Osteoblast (primary cell): ENCODE results near the gene CFAP221. TPM values are rescaled to one million over a fixed set of nuclear protein-coding genes. Genes with fewer than 3 reads are reported as not detected.

Experiments
- DNase-seq: peaks from one replicate; pipeline ENCODE4 v3.0.0; 2011; ENCODE audit warnings: low spot score, mixed read lengths; ENCODE audit not compliant: insufficient read length; ENCODE audit errors: missing footprints
- H2AFZ ChIP-seq: 2 replicates; pipeline ENCODE4 v1.6.0; 2011; ENCODE audit warnings: mild to moderate bottlenecking, low read length
- H3K27ac ChIP-seq: 2 replicates; pipeline ENCODE4 v1.5.1; 2011; ENCODE audit warnings: mild to moderate bottlenecking, low read depth, low read length, moderate library complexity
- H3K27me3 ChIP-seq: 2 replicates; pipeline ENCODE4 v1.6.0; 2012; ENCODE audit warnings: mild to moderate bottlenecking, control low read depth, inconsistent platforms, low read length, moderate library complexity; ENCODE audit not compliant: insufficient read depth
- H3K36me3 ChIP-seq: 2 replicates; pipeline ENCODE4 v1.5.1; 2011; ENCODE audit warnings: mild to moderate bottlenecking, low read length, control low read depth, moderate library complexity; ENCODE audit not compliant: insufficient read depth
- H3K4me1 ChIP-seq: 2 replicates; pipeline ENCODE4 v1.5.1; 2011; ENCODE audit warnings: mild to moderate bottlenecking, low read length, control low read depth, moderate library complexity; ENCODE audit not compliant: insufficient read depth
- H3K4me2 ChIP-seq: 2 replicates; pipeline ENCODE4 v1.6.0; 2011; ENCODE audit warnings: mild to moderate bottlenecking, low read length; ENCODE audit not compliant: insufficient read depth
- H3K4me3 ChIP-seq: fragments of 200-600 bp; sonication (generic); 3 replicates; pipeline ENCODE4 v1.5.1; 2012; ENCODE audit warnings: mild to moderate bottlenecking, low read length, inconsistent platforms; ENCODE audit not compliant: insufficient read depth
- H3K79me2 ChIP-seq: 2 replicates; pipeline ENCODE4 v1.6.0; 2012; ENCODE audit warnings: mild to moderate bottlenecking, low read length, control low read depth, inconsistent platforms; ENCODE audit not compliant: insufficient read depth
- H3K9me3 ChIP-seq: 2 replicates; pipeline ENCODE4 v1.5.1; 2011; ENCODE audit warnings: low read depth, low read length, control low read depth
- H4K20me1 ChIP-seq: 2 replicates; pipeline ENCODE4 v1.6.0; 2012; ENCODE audit warnings: mild to moderate bottlenecking, low read length, control low read depth; ENCODE audit not compliant: insufficient read depth
- total RNA-seq: library from RNA; depleted of rRNA; stranded (reverse); fragments of >200 nt; gene quantifications from 2 replicates; pipeline ENCODE4 v1.2.3, GENCODE V29; 2012
- TF ChIP-seq, protein P1 (sequence below): IDR thresholded peaks from 2 replicates; pipeline ENCODE4 v1.5.1; 2011; ENCODE audit warnings: mild to moderate bottlenecking, low read depth, low read length, moderate library complexity; ENCODE audit errors: extremely low read depth

The CFAP221 gene
- total RNA-seq, 1 donor, result 0.36 TPM

DNA sequence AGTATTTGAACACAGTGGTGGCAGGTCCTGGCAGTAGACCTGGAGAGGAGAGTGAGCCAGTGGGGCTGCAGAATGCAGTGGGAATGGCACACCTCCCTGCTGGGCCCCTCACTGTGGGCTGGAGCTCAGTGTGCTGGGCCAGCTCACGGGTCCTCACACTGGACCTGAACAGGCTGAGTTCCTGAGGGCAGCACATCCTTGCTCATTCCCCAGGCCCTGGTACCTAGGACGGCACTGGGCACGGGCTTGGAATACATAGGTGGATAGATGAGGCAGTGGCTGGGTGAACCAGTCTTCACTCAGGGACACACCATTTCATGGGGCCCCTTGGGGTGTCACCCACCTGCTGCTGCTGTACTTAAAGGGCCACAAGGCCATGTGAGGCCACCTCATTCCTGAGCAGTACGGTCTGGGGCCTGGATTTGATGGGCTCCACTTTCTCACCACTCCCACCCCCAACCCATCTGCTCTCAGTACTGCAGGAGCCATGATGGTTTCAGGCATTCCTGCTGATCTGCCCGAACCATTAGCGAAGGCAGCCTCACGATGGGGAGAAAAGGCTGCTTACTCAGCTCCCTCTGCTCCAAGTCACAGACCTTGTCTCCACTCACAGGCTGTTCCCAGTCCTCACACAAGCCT is 138.9 kb downstream of the CFAP221 start:
- peaks cover 20% of the 10 kb centered on the region for H3K79me2 ChIP-seq
- no peak for DNase-seq
- peaks cover 27% of the 10 kb centered on the region for H4K20me1 ChIP-seq
- H2AFZ ChIP-seq, result no peak overlapping the region
- H3K4me1 ChIP-seq, result peaks cover 13% of the 10 kb centered on the region
- TF ChIP-seq, protein P1, sequence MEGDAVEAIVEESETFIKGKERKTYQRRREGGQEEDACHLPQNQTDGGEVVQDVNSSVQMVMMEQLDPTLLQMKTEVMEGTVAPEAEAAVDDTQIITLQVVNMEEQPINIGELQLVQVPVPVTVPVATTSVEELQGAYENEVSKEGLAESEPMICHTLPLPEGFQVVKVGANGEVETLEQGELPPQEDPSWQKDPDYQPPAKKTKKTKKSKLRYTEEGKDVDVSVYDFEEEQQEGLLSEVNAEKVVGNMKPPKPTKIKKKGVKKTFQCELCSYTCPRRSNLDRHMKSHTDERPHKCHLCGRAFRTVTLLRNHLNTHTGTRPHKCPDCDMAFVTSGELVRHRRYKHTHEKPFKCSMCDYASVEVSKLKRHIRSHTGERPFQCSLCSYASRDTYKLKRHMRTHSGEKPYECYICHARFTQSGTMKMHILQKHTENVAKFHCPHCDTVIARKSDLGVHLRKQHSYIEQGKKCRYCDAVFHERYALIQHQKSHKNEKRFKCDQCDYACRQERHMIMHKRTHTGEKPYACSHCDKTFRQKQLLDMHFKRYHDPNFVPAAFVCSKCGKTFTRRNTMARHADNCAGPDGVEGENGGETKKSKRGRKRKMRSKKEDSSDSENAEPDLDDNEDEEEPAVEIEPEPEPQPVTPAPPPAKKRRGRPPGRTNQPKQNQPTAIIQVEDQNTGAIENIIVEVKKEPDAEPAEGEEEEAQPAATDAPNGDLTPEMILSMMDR, result no peak
- H3K36me3 ChIP-seq, result peaks cover 3% of the 10 kb centered on the region
- no peak overlapping the region for H3K4me2 ChIP-seq
- no peak overlapping the region for H3K4me3 ChIP-seq
- H3K9me3 ChIP-seq, result no peaks in the 10 kb centered on the region
- no peaks in the 10 kb centered on the region for H3K27me3 ChIP-seq
- H3K27ac ChIP-seq, result no peak overlapping the region

DNA sequence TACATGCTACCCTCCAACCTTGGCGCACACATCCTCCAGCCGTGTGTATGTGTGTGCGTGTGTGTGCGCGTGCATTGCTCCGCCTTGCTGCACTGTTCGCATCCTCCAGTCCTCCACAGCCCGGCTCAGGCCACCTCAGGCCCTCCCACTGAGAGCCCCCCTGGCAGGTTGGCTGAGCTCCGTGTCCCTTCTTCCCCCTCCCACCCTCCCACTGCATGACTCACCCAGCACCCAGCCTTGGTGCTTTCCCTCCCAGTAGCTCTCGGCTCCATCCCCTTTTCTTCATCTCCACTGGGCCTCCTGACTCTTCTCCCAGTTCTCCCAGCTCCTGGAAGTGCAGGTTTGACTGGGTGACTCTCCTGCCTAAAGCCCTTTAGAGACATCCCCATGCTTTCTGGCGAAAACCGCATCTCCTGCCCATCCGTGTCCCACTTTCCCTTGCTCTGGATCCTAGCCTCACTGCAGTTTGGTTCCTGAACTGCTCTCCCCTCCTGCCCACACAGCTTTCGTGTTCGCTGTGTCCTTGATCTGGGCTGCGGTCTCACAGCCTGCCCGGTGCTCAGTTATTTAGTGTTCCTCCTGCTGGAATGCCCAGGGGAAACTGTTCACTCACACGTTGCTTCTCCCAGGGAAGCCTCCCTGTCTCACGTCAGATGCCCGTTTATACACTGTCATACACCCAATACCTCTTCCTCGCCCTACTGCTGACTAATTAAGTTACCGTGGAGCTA is 139.6 kb downstream of the CFAP221 start:
- Histone ChIP-seq H3K9me3 (no peaks in the 10 kb centered on the region), H3K79me2 (peaks cover 20% of the 10 kb centered on the region), H3K27ac (peak overlapping the region; percentile 36), H3K4me2 (peak overlapping the region; percentile 58), H3K36me3 (peaks cover 3% of the 10 kb centered on the region), H3K4me1 (peaks cover 13% of the 10 kb centered on the region), H2AFZ (peak overlapping the region; percentile 49), H3K4me3 (no peak overlapping the region), H3K27me3 (no peaks in the 10 kb centered on the region), H4K20me1 (peaks cover 27% of the 10 kb centered on the region)
- TF ChIP-seq, protein P1, result no peak
- DNase-seq, result peak; percentile 94

DNA sequence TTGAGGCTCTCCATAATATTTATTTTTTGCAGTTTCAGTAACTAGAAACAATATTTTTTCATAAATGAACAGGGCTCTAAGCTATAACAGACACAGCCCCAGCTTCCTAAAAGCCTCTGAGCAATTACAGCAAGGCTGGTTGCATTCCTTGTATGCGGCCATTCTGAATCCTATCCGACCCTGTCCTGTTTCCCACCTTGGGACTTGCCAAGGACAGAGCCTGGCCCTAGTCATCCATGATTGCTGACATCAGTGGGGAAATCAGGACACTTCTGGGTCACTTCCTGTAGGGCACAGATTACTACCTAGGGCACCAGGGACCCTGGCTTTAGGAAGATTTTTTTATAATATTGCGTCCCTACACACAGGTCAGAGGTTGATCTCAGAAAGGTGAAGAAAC is 140.3 kb downstream of the CFAP221 start:
- H4K20me1 ChIP-seq, result peaks cover 26% of the 10 kb centered on the region
- H3K4me3 ChIP-seq, result no peak overlapping the region
- no peaks in the 10 kb centered on the region for H3K9me3 ChIP-seq
- no peak overlapping the region for H3K27ac ChIP-seq
- TF ChIP-seq, protein P1, result no peak
- no peak for DNase-seq
- no peaks in the 10 kb centered on the region for H3K27me3 ChIP-seq
- peaks cover 15% of the 10 kb centered on the region for H3K79me2 ChIP-seq
- H3K4me2 ChIP-seq, result no peak overlapping the region
- H3K4me1 ChIP-seq, result peaks cover 12% of the 10 kb centered on the region
- no peak overlapping the region for H2AFZ ChIP-seq
- H3K36me3 ChIP-seq, result peaks cover 3% of the 10 kb centered on the region

DNA sequence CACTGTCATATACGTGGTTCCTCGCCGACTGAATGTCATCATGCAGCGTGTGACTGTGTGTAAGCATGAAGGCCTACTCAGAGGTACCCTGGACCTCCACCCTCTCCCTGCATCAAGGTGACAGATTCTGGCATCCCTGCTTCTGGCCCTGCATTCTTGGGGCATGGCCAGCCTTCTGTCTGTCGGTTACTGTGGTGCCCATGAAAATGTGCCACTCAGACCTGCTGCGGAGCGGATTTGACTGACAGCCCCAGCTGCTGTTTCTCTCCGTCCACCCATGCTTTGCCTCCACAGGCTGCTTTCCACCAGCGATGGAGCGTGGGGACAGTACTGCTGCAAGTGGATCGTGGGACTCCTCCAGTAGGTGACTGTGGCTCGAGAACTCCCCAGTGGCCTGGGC is 144.4 kb downstream of the CFAP221 start:
- H3K79me2 ChIP-seq, result no peaks in the 10 kb centered on the region
- no peaks in the 10 kb centered on the region for H3K9me3 ChIP-seq
- no peak overlapping the region for H3K4me2 ChIP-seq
- H2AFZ ChIP-seq, result no peak overlapping the region
- no peaks in the 10 kb centered on the region for H3K36me3 ChIP-seq
- TF ChIP-seq, protein P1, result no peak
- H4K20me1 ChIP-seq, result peaks cover 5% of the 10 kb centered on the region
- no peak for DNase-seq
- H3K27ac ChIP-seq, result no peak overlapping the region
- H3K4me1 ChIP-seq, result peaks cover 6% of the 10 kb centered on the region
- H3K27me3 ChIP-seq, result no peaks in the 10 kb centered on the region
- no peak overlapping the region for H3K4me3 ChIP-seq
